GM18511 (cell line): ENCODE data around the gene HMCN1.

Source experiments
- ATAC-seq: cut with Tn5 transposase; IDR thresholded peaks from one replicate; pipeline ENCODE4 v1.9.1; 2021; ENCODE audit warnings: mild to moderate bottlenecking, moderate library complexity; ENCODE audit not compliant: unreplicated experiment

The HMCN1 gene

DNA sequence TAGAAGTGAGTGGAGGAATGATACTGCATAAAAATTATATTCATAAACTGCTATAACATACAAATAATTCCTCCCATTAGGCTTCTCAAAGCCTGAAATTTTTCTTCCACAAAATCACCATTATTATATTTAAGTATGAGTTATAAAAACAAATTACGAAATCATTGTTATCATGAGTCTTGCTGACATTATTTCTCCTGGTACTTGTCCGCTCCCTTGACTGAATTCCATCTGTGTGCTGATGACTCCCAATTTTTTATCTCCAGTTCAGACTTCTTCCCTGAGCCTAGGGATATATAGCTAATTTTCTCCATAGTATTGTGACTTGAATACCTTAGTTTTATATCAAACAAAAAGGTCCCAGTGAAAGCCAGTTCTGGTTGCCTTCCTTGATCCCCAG, 268.2 kb downstream of the HMCN1 start:
- ATAC-seq: no peak

DNA sequence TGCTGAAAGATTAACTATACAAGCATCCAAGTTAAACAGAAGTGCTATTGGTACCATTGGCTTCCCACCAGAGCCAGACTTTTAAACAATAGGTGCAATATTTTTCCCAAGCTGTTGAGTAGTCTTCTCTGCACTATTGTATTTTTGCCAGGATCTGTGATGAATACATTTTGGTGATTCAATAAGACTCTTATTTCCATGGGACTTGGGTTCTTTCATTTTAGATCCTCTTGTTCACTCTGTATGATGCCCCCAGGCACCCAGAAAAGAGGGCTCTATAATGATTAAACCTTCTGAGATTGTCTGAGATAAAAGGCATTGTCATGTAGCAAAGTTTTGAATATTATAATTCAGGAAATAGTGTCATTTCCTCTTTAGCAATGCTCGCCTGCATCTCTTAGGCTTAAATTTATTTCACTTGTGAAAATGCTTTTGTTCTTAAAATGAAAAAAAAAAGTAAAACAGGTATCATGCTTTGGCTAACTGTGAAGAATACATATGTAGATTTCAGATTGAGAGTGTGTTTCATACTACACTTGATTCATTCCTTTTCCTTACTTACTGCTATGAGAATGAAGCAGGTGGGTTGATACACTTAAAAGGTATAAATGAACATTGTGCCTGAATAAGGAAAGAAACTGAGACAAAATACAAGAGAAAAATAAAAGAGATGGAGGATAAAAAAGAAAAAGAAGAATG, 275.0 kb downstream of the HMCN1 start:
- ATAC-seq: no peak

DNA sequence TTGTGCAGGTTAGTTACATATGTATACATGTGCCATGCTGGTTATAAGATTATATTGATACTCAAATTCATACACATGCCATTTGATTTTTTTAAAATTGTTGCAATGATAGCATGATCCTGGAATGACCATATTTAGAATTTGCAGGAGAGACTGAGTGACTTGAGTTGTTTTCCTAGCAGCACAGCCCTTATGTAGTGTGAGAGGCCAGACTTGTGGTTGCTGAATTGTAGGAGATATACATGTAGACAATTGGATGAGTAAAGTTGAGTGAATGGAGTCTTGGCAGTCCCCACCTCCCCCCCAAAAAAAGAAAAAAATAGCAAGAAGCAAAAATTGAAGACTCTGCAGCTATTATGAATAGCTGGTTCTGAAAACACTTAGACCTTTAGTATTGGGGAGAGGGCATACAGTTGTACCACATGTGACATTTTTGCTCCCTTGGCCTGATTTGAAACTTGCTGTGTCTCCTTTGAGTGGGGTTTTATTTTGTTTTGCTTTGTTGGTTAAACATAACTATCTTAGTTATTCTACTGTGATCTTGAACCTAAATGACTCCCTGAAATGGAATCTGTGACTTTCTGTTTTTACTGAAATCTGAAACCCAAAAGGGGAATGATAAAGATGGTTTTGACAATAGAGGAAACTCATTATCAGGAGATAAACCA, 280.3 kb downstream of the HMCN1 start:
- no peak for ATAC-seq

DNA sequence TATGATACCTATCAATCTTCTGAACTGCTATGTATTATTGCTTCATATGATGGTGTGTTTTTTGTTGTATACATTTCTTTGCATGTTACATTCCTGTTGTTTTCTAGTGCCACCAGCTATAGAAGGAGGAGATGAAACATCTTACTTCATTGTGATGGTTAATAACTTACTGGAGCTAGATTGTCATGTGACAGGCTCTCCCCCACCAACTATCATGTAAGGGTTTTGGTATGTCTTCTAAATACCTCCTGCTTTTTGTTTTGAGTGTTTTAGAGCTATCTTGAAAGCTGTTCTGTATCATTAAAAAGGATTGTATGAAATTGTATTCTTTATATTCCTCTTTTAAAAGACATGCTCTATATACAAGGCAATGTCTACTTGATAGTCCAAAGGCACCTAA, 282.7 kb downstream of the HMCN1 start:
- no peak for ATAC-seq

DNA sequence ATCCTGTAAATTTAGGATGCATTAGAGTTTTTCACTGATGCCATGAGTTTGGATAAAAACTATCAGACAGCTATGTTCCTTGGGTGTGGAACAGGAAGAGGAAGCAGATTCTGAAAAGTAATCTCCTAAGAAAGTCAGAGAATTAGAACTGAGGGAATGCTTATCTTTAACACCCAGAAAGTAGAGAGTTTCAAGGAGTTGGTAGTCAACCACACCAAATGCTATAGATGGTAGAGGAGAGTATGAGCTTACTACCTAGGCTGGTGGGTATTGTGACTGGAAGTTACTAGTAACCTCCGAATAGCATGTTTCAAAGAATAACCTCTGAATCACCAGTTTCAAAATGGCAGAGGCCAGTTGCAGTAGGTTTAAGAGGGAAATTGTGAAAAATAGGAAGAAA, 288.0 kb downstream of the HMCN1 start:
- no peak for ATAC-seq

DNA sequence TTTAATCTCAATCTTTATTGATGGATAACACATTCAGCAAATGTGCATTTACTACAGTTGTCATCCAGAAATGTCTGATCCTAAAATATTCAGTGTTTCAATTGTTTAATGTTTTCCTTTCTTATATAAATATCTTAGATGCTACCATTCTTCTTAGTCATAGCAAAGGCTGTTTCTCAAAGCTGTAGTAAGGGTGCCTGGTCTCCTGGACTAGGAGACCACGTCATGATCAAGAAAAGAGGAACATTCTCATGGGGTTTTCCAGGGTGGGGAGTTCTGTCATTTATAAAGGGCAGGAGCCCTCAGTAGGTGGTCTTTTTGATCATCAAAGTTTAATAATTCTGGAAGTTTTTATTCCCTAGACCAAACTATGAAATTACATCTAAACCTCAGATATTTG, 292.8 kb downstream of the HMCN1 start:
- ATAC-seq: no peak

DNA sequence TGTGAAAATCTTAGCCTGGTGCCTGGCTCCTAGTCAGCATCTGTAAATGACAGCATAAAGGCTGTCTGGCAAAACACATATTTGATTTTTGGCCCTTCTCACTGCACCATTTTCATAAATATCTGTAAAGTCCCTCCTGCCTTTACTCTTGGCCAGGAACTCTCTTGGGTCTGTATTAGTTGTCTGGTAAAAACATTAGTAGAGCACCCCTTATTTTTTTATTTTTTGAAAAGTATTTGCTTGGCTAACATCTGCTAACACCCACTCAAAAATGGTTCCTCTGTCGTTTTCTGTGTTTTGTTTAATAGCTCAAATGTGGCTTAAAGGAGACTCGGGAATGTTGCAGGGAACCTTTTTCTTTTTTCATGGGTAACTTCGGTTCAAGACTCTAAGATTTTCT, 293.4 kb downstream of the HMCN1 start:
- no peak for ATAC-seq

DNA sequence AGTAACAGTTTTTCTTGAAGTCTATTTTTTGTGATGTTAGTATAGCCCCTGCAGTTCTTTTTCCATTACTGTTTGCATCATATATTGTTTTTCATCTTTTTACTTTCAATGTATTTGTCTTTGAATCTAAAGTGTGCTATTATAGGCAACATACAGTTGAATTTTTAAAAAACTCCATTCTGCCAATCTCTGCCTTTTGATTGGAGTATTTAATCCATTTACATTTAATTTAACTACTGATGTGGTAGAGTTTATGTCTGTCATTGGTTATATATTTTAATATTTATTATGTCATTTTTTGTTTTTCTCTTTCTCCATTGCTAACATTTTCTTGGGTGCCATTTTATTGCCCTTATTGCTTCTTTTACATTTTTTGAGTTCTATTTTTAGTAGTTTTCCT, 296.3 kb downstream of the HMCN1 start:
- no peak for ATAC-seq

DNA sequence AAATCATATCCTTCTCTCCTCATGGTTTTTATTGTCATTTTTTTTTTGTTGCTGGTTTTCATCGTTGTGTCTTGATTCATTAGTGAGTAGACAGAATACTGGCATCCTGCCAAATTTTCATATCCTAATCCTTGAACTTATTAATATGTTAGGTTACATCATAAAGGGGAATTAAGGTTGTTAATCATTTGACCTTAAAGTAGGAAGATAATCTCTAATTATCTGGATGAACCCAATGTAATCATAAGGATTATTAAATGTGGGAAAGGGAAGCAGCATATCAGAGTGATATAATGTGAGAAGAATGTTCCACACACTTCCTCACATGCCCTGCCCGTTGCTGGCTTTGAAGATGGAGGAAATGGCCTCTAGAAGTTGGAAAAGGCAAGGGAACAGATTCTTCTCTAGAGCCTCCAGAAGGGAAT, 299.7 kb downstream of the HMCN1 start:
- no peak for ATAC-seq

DNA sequence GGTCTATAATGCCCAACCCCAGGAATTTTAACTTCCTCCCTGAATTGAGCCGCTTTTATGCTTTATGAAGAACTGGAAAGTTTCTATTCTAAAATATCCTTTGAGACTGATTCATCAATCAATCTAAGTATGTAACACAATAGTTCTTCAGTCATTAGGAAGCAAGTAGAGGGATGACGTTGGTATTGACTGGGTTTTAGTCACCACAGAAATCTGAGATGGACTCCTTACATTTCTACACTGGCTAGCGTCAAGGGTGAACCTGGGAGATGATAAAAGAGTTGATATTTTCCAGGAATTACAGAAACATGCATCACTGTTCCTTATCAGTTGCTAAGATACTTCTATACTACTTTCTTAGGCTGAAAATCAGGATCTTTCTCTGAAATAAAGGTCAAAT, 308.0 kb downstream of the HMCN1 start:
- ATAC-seq: no peak

DNA sequence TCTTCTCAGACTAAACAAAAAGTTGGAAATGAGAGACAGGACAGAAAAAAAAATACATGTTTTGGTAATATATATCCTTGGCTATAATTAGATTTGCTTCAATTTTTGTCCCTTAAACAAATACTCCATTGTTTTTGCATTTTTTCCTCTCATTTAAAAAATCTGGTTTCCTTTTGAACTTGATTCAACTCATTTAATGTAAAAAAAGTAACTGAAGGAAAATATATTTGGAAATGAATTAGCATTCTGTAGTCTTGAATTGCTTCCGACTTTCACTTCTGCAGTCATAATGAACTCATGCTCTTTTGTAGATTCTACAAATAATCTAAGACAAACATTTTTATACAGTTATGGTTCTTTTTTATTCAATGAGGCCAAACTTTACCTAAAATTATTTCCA, 309.1 kb downstream of the HMCN1 start:
- ATAC-seq: no peak

DNA sequence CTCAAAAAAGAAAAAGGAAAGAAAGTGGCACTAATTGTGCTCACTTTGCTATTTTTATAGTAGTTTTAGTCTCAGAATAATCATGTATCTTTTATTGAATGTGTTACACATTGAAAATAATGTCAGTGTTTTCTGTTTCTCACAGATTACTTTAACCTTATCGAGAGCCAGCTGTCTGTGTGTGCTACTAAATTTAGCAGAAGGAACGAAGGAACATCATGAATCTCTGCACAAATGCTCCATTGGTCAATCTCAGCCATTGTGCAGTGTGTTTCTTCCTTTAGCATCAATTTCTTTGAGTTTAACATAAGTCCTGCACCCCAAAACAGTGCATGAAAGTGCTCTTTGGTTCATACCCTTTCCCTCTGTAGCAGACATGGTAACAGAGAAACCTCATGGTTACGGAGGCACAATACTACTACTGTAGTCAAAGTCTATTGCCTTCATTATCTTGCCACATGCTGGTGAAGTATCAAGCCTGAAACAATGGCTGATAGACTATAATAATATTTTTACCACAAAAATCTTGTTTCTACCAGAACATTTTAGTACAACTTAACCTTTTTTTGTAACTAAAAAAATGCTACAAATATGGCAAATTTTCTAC, 310.0 kb downstream of the HMCN1 start:
- no peak for ATAC-seq

DNA sequence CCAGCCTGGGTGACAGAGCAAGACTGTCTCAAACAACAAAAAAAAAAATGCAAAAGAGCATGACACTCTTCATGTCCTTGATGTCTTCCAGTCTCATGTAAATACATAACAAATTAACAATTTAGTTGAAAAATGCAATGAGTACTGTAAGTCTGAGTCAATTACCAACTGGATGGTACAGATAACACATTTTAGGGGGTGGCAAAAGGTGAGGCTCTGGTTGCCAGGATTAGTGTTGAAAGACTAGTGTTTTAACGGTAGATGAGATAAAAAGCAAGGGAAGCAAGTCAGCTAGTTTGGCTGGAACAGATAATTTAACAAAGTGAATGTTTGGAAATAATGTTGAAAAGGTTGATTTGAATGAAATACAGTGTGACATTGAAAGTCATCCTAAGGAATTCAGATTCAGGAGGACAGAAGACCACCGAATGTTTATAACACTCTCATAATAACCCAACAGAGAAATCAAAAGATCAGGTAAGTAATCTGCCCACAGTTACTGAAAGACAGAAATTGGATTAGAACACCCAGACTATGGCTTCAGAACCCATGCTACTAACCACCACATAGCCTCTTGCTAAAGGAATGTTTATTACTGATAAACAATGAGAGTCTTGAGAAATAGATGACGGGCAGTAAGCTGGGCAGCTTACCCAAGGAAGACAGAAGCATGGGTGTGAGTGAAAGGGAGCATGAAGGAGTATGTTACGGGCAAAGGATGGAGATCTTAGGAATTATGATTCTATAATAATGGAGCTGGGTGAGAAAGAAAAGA, 312.4 kb downstream of the HMCN1 start:
- ATAC-seq: no peak

DNA sequence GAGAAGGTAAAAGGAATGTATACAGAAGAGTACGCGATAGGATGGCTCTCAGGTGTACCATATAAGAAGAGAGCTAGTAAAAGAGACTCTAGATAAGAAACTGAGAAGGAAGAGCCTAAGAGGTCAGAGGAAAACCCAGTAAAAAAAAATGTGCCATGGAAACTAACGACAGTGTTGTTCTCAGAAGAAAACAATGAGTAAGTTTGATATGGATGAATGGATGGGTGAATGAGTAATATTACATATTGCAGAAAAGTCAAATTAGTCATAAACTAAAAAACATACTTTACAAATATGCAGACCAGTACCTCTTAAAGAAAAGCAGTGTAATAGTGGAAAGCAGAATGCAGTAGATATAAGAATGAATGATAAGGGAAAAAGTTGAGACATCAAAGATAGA, 316.2 kb downstream of the HMCN1 start:
- ATAC-seq: no peak

DNA sequence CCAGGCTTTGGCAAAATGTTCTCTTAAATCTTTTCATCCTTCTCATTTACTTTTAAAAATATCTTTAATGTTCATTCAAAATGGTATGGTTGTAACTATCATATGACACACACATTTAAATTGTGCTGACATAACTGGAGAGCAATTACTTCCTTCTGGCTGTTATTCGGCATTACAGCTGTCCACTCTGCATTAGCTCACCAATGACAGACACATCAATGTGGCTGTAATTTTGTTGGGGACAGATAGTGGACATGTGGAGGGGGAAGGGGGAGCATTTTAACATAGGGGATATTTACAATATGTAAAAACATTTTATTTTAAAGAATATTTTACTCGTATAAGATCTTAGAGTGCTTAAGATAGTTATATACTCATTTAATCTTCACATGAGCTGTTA, 319.8 kb downstream of the HMCN1 start:
- no peak for ATAC-seq

DNA sequence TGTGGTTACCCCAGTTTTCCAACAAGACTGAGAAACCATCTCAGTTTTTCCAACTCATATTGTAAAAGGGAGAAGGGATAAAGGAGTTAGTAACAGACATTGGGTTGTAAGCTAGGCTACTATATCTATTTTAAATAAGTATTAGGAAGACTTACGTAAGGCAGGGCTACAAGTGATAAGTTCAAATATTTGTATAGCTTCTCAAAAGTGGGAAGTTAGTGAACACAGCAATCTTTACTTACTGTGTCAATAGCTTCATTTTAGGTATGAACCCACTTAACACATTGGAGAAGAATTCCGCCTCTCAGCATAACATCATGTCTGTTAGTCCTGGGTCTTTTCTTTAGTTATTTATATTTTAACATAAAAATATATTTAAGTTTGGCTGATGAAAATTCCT, 320.7 kb downstream of the HMCN1 start:
- no peak for ATAC-seq

DNA sequence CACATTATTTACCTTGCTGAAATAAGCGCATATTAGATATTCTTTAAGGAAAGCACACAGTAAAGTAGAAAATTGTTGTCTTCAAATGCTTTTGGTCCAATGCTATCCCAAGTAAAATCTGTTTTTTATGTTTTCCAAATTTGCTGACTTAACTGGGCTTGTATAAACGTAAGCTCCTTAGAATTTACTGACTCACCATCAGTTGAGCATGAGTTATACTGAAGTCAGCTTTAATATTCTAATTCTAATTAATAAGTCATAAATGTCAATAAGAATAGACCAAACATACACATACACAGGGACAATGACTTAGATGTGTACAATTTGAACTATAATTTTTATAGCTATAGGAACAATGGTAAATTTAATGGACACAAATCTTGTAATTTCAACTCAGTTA, 321.7 kb downstream of the HMCN1 start:
- ATAC-seq: no peak

DNA sequence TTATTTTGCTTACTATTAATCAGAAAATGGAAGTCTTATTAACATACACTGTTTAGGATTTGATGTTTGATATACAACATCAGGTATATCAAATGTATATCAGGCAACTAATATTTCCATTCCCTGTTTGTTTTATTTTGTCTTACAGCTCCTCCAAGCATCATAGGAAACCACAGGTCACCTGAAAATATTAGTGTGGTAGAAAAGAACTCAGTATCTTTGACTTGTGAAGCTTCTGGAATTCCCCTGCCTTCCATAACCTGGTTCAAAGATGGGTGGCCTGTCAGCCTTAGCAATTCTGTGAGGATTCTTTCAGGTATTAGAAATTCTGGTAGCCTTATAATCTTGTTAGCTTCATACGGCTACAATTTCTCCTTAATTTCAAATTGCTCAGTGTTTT, 322.9 kb downstream of the HMCN1 start:
- ATAC-seq: no peak

DNA sequence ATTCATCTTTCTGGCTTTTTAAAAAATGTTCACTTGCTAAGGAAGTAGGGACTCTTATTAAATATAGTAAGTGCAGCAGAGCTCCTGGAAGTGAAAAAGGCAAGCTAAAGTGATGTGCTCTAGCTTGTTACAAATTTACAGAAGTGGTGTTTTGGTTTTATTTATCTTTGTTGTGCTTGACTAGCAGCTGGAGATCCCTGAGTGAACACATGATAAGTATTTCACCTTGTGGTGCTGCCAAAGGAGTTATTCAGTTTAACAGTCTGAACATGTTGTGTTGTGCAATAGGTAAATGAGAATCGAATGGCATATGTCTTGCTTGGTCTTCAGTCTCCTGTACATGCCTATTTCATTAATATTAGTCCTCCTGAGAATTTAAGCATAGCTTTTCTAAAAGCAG, 325.1 kb downstream of the HMCN1 start:
- no peak for ATAC-seq

DNA sequence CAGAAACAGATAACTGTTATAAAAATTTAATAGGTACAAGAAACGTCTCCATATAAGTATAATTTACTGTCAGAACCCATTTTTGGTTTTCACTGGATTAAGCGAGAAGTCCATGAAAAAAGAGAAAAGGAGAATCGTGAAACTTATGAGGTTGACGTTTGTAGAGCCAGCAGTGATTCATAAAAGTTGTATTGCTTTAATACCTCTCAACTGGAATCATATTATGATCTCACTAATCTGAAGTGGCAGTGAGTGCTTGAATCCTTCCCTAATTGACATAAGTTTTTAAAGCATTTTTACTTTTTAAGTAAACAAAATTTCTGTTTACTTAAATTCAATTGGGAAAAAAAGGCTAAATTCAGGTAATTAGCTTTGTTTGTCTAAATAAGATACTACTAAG, 325.6 kb downstream of the HMCN1 start:
- ATAC-seq: no peak

DNA sequence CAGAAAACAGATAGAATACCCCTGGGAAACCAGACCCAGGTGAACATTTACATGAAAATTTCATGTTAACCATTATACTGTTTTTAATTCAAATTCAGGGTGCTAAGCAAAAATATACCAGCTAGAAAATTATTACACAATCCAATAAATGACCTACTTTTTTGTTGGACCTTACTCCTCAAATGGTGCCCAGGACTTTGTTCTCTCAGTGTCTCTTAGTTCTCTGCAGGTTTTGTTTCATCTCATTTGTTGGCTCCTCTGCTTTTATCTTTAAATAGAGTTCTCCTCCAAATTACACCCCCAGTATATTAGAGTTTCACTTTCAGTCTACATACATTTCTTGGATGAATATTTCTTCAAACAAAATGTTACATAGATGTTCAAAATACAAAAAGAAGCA, 326.0 kb downstream of the HMCN1 start:
- no peak for ATAC-seq
